NCI-H146 treated with DMSO at 0.1 percent for 48 hours (cell line): ENCODE results near the gene RAD54L.

ENCODE experiments used
- DNase-seq: peaks from one replicate; lab custom pipeline; 2025; ENCODE audit not compliant: unreplicated experiment; lab: John Stamatoyannopoulos, UW

The RAD54L gene

DNA sequence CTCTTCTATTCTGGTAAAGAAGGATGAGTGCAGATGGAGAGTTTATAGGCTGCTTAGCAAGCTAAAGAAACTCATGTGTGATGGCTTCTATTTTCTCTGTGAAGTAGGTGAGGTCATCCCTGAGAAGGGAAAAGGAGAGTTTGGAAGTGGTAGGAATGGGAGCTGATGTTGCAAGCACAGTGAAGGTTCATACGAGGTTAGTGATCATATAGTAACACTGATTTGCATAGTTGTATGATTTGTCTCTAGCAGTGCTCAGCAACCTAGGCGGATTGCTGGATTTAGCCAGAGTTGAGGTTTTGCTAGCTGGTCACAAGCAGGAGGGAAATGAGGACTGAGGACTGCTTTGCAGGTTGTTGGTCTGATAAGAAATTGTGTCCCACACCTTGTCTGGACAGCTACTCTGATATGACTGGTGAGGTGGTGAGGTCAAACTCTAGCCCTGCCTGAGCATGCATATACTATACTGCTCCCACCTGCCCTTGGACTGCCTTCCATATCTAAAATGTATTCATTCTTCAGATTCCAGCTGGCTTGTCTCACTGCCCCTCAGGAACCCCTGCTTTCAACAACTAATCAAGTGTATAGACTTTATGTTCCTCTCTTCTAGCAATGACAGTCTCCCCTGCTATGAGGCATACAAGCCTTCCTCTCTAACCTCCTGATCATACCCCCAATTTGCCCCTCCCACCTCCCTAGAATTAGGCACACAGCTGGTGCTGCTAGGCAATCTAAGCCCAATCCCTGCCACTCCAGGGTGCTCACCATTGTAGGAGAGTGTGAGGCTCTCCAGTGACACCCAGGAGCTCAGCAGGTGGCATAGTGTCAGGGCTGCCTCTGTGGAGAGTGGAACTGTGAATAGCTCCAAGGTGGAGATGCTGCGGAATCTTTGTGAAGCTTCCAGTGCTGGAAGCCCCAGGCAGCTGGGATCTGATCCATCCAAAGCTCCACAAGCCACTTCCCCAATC is 37.3 kb downstream of the RAD54L start:
- DNase-seq = no peak

- DNase-seq = no peak
These were observed 38.3 kb downstream of the RAD54L start for GRCh38 chr1:46285730-46286477.

DNA sequence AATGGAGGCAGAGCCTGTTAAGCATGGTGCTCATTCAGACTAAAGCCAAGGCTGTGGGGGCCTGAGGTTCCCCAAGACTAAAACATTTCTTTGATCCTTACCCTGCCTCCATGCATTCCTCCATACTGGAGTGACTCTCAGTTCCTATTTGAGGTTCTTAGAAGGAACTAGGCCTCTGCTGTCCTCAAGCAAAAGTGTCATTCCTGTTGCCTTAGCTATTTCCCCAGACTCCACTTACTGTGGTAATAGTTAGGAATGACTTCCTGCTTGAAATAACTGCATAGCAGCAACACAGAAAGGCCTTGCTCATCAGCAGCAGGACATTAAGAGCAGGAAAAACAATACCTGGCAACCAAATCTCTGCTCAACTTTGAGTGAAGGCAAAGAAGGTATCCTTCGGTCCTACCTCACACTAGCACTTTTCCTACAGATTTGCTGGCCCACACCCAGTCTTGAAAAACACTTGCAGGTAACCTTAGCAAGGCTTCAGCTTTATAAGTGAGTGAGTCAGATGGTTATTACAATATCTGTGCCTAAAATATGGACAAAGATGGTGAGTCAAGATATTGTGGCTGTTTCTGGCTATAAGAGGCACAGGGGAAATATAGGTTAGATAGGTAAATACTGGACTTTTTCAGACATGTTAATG is 41.0 kb downstream of the RAD54L start:
- no peak for DNase-seq

DNA sequence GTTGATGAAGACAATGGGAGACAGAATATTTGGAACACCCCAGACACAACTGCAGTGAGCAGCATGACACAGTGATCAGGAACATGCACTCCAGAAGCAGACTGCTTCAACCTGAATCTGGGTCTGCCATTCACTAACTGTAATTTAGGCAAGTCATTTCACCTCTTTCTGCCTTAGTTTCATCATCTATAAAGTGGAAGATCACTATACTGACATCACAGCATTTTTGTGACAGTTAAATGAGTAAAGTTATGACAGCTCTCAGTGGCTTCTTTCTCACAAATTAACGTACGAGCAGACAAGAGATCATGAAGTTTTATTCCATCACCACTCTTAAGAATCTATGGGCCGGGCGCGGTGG is 41.6 kb downstream of the RAD54L start:
- no peak for DNase-seq

DNA sequence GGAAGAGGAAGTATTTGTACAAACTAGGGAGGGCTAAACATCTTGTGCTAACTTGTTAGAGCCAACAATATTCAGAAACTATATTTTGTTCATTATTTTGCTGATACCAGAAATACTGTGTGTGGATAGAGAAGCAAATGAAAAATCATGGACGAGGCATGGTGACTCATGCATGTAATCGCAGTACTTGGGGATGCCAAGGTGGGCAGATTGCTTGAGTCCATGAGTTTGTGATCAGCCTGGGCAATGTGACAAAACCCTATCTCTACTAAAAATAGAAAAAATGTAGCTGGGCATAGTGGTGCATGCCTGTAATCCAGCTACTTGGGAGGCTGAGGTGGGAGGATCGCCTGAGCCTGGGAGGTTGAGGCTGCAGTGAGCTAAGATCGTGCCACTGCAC is 42.4 kb downstream of the RAD54L start:
- no peak for DNase-seq

GRCh38 chr1:46295306-46295705 is 47.7 kb downstream of the RAD54L start:
- DNase-seq = no peak

DNA sequence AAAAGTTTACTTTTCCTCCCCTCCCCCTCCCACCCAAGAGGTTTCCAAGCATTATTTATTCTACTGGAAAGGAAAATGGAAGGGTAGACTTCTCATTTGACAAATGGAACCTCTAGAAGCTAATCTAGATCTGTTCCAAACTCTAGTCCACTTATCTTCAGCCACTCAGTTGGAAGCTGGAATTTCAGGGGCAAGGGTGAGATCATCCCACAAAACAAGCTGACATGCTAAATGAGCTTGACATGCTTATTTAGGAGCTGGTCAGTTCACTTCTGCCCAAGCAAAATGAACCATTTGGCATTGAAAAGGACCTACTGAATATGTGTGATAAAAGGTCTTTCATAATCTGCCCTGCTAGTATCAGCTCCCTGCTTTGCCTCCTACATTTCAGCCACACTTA is 50.8 kb downstream of the RAD54L start:
- no peak for DNase-seq

DNA sequence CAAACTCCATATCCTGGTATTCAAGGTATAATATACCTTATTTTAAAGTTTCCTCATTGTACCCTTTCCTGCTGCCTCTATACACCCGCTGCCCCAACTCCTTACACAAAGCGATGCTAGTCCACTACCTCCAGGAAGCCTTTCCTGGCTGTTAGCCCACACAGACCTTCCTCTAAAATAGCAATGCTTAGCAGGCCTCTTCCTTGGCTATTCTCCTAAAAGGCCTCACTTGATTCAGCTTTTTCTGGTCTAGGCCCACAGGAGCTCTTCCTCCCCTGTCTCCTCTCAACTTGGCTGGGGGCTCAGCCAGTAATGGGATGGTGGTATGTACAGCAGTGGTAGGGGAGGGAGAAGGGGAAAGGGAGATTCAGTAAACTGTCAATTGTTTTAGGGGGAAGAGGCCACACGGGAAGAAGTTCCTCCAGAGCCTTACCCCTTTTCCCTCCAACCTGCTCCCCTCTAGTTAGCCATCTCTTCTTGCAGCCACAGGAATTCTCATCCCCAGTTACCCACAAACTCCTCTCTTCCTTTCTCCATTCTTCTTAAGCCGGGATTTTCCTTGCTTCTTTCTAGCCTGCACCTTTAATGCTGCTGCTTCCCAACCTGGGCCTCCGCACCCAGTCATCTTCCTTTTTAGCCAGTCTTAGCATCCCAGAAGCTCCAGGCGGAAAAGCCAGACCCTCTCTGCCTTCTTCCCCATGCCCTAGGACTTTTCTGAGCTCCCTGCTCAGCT is 53.3 kb downstream of the RAD54L start:
- no peak for DNase-seq

DNA sequence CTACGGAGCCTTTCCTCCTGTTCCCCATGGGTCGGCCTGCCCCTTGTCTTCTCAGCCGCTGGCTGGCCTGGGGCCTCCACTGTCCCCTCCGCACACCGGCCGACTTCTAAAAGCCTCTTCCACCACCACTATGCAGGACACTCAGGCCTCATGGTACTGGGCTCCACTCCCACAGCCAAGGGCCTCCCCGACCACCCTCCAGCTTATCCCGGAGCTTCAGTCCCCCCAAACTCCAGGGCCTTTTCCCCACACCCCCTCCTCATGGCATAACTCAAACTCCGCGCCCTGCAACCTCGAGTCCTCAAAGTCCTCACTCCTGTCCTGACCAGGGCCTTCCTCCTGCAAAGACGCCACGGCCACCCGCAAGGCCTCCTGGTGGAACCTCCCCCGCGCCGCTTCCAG is 53.8 kb downstream of the RAD54L start:
- DNase-seq = no peak

DNA sequence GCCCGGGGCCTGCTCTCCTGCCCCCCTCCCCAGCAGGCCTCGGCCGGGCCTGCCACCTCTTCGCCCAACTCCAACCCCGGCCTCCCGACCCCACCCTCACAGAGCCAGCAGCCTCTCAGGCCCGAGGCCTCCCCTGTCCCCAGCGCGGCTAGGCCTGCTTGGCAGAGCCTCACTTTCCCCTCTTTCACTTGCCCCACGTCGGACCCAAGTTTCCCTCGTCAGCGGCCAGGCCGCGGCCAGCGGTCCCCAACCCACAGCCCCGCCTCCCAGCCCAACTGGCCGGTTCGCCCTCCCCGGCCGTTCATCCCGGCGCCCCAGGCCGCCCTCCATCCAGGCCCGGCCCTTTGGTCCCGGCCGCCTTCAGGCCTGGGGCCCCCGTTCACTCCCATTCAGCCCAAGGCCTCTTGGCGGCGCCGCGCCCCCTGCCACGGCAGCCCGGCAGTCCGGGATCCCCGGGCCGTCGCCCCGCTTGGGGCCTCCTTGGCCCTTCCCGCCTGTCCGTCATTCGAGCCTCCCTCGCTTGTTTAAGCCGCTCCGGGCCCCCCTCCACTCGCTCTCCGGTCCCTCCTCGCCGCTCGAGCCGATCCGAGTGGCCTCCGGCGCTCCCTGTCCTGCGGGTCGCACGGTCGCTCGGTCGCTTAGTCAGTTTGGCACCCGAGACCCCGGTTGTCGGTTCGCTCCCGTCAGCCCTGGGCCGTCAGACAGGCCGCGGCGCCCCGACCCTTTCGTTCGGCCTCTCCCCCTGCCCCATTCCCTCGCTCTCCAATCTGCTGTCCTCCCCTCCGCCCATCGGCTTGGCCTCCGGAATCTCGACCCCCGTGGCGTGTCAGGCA is 54.5 kb downstream of the RAD54L start:
- no peak for DNase-seq

DNA sequence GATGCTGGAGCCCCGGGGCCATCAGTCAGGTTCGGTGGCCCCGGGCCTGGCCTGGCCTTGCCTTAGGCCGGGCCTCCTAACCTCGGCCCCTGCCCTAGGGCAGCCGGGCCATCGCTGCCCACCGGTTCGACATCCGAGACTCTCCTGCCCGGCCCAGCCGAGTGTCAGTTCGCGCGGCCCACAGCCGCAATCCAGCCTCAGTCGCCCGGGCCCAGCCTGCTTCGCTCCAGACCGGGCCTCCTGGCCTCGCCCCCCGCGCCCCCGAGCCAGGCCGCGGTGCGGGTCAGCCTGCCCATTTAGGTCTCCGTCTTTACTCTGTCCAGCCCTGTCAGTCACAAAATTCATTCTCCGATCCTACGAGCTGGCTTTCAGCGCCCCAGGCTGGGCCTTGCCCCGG is 55.1 kb downstream of the RAD54L start:
- DNase-seq = no peak

GRCh38 chr1:46303038-46303871 is 55.7 kb downstream of the RAD54L start, which contains the start of the genes LRRC41 and UQCRH:
TSS of gene LRRC41 (minus strand) at chr1:46303616. CDS start at chr1:46303322, 294 bp downstream.
TSS of gene UQCRH (plus strand) at chr1:46303698. CDS start at chr1:46303767, 69 bp downstream.
- peak; percentile 79 for DNase-seq

DNA sequence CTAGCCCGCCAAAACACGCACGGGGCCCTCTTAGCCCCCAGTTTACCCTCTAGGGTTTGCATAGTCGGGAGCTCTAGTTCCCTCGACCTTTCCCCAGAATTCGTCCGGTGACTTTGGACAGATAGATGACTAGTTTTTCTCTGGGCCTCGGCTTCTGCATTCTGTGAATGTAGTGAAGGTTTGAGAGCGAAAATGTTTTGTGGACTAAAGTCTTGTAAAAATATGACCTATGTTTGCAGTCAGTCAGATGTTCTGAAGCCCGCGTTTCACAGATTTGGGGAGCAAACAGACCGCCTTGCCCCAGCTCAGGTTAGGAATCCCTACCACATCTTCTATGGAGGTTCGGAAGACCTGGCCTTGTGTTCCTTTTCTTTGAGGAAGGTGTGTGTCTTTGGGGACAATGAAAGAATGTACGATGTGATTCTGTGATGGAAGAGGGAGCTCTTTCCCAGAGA is 56.3 kb downstream of the RAD54L start:
- DNase-seq = peak; percentile 0

DNA sequence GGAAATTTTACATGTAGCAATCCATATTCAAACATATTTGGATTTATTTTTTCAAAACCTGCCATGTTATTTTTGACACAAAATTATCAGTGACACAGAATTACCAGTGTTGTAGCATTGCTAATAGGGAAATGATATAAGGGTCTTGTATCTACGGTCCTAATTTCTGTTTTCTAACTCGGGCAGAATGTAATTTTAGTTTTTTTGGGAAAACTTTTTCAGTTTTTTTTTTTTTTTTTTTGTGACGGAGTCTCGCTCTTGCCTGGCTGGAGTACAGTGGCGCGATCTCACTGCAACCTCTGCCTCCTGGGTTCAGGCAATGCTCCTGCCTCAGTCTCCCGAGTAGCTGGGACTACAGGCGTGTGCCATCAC is 58.6 kb downstream of the RAD54L start:
- no peak for DNase-seq

DNA sequence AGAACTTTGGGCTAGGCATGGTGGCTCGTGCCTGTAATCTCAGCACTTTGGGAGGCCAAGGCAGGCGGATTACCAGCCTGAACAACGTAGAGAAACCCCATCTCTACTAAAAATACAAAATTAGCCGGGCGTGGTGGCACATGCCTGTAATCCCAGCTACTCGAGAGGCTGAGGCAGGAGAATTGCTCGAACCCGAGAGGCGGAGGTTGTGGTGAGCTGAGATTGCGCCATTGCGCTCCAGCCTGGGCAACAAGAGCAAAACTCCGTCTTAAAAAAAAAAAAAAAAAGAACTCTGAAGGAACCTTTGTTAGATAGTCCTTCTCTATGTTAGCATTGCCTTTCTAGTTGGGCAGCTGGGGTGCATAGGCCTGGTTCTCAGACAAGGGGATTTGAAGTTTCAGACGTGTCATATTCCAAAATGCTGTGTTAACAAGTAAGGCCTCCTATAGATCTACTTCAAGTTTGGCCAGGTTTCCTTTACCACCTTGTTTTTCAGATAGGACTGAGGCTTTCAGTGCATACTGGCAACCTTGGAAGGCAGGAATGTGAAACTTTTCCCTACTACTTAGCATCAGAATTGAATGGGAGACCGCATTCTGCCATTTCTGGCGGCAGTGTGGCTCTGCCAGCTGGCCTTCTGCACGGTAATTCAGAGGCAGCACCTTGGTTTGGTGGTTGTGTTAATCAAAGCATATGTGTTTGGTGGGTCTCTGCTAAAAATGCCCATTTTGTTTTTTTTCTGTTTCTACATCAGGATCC is 62.0 kb downstream of the RAD54L start:
- no peak for DNase-seq

- DNase-seq = no peak
These were observed 62.8 kb downstream of the RAD54L start for GRCh38 chr1:46310321-46310720.

DNA sequence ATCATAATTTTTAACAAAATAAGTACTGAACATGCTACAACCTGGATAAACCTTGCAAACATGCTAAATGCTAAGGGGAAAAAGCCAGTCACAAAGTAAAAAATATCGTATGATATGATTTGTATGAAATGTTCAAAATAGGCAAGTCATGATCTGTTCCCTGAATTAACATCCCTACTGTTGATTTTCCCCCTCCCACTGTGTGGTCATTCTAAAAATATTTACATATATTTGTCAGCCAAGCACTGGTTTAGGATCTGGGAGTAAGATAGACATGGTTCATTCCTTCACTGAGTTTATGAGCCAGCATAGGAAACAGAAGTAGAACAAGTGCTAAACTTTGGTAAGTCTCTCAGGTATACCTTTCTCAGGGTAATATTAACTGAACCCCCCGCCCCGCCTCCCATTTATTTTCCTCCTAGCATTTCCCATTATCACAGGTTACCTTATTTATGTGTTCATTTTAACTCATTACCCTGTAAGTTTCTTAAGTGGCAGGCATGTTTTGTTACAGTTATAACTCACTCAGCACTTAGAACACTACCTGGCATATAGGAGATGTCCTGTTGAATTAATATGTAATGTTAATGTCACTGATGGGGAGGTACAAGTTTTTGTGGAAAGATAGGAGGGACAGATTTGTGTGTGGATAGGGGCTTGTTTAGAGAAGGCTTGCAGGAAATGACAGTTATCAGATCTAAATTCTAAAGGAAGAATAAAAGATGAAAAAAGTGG is 68.3 kb downstream of the RAD54L start:
- no peak for DNase-seq

DNA sequence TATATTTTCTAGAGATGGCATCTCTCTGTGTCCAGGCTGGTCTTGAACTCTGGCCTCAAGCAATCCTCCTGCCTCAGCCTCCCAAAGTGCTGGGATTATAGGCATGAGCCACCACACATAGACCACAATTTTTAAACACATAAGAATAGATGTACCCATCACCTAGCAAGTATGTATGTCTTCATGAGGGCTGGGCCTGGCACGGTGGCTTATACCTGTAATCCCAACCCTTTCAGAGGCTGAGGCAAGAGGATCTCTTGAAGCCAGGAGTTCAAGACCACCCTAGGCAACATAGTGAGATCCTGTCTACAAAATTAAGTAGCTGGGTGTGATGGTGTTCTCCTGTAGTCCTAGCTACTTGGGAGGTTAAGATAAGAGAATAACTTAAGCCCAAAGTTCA is 69.8 kb downstream of the RAD54L start:
- no peak for DNase-seq
